Measurements from ENCODE around the gene SSUH2.
A peak's percentile ranks its signal among the peaks of the same experiment; 100 is the strongest.

Gene SSUH2

DNA sequence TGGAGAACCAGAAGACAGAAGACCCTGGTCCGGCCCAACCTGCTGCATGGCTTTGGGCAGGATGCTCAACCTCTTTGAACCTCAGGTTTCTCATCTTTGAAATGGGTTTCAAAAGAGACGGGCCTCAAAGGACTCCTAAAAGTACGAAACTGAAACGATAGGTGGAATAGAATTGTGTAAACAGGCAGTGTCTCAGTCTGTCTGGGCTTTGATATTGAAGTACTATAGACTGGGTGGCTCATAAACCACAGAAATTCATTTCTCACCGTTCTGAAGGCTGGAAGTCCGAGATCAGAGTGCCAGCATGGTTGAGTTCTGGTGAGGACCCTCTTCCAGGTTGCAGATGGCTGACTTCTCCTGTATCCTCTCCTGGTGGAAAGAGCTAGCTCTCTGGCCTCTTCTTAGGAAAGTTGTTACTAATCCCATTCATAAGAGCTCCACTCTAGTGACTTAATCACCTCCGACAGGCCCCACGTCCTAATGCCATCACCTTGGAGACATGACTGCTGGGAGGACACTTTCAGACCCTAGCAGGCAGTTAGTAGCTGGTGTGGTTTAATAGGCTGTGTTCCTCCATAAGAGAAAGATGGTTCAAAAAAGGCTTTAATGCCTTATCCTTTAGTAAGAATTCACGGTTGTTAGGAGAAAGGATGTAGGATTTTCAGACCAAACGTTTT, 35.7 kb downstream of the SSUH2 start:
- no peak for TF ChIP-seq ZFX (IDR thresholded peaks at IDR 0.05)
- TF ChIP-seq, protein P1, sequence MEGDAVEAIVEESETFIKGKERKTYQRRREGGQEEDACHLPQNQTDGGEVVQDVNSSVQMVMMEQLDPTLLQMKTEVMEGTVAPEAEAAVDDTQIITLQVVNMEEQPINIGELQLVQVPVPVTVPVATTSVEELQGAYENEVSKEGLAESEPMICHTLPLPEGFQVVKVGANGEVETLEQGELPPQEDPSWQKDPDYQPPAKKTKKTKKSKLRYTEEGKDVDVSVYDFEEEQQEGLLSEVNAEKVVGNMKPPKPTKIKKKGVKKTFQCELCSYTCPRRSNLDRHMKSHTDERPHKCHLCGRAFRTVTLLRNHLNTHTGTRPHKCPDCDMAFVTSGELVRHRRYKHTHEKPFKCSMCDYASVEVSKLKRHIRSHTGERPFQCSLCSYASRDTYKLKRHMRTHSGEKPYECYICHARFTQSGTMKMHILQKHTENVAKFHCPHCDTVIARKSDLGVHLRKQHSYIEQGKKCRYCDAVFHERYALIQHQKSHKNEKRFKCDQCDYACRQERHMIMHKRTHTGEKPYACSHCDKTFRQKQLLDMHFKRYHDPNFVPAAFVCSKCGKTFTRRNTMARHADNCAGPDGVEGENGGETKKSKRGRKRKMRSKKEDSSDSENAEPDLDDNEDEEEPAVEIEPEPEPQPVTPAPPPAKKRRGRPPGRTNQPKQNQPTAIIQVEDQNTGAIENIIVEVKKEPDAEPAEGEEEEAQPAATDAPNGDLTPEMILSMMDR (conservative IDR thresholded peaks at IDR 0.05) = no peak
- no peak overlapping the region for H3K27ac ChIP-seq

DNA sequence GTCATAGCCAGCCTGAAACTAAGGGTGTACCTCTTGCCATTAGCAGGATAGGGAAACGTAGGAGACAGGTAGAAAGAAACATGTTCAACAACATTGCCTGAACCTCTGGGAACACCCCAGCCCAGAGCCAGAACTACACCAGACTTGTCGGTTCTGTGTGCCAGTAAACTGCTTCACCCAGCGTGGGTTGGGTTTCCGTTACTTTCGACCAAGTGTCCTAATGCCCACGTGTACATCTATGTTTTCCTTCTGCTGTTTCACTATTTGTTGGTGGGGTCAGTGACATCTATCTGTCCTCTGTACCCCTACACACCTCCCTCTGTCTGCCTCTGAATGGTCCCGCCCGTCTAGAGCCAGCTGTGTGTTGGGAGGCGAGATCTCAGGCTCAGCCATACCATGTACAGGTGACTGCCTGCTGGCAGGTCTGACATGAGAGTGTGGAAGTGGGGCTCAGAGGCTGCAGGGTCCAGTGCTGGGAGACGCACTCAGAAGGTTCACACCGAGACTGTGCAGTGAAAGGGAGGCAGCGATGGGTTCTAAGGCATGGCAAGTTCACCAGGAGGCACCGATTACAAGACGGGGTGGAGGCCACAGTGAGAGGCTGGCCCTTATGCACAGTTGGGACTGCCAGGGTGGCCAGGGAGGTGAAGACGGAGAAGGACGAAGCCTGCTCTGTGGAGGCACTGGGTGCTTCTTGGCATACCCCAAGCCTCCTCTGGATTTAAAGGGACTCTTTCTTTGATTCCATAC, 36.4 kb downstream of the SSUH2 start:
- no peak overlapping the region for H3K27ac ChIP-seq
- TF ChIP-seq, protein P1 (conservative IDR thresholded peaks at IDR 0.05) = no peak
- TF ChIP-seq ZFX (IDR thresholded peaks at IDR 0.05) = no peak

DNA sequence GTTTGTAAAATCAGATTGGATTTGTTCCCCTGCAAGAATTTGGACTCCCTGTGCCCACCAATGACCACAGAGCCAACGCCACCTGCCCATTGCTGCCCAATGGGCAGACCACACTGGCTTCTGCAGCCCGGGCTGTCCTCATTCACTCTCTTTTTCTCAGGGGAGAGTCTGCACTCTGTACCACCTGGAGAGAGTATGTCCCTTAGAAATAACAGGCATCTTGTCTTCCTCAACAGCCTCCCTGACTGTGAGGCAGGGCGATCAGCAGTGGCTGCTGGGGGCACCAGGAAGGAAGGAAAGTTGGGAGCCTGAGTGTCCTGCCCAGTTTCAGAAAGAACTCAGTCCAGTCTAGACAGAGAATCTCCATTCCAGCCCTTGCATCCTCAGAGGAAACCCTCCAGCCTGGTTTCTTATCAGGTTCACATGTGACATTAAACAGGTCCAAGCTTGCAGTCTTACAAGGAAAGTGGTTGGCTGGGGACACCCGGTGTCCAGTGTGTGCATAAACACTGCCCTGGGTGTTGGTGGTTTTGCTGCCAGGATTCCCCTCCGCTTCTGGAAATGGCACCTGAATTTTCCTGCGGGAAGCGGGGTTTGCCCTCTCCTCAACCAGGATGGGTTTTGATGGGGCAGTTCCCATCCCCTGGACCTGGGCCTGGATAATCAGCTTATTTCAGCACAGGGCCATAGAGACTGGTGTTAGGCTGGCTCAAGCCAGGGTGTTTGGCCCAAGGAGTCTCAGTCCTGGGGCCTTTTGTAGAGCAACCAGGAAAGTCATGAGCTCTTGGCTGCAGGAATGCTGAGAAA, 37.2 kb downstream of the SSUH2 start:
- H3K27ac ChIP-seq = no peak overlapping the region
- TF ChIP-seq ZFX (IDR thresholded peaks at IDR 0.05) = no peak
- TF ChIP-seq, protein P1 (conservative IDR thresholded peaks at IDR 0.05) = peak; percentile 40

DNA sequence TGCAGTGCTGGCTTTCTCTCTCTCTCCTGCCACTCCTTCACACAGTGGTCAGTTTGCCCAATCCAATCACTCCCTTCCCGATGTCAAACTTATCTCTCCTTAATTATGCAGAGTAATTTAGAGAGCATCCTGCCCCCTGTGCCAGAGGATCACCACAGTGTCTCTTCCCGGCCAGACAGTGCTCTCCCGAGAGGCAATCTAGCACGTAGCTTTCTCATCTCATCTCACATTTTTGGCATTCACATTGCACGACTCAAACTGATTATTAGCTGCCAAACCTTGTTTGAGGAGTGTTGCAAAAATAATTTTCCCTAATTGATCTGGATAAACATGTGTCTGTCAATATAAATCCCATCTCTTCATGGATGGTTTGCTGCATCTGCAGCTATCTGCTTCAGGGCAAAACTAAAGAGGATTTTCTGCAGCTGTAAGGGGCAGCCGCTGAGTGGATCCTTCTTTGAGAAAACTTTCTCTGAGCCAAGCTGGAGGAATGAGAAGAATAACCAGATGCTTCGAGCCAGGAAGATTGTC, 37.8 kb downstream of the SSUH2 start:
- TF ChIP-seq, protein P1 (conservative IDR thresholded peaks at IDR 0.05) = no peak
- TF ChIP-seq ZFX (IDR thresholded peaks at IDR 0.05) = no peak
- no peak overlapping the region for H3K27ac ChIP-seq

DNA sequence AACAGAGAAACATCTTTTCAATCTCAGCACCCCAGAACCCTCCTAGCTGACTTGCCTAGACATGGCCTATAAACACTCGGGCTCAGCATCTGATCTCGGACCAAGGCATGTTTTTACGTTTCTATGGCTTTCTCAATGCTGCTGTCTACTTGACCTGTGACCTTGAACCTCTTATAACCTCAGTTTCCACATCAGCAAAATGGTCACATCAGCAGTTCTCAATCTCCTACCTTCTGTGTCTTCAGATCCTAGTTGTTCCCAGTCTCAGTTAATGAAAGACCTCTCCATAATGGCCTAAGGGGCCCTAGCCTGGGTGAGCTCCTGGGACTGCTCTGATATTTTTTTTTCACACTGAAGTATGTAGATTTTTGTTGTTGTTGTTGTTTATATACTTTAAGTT, 39.6 kb downstream of the SSUH2 start:
- H3K27ac ChIP-seq = no peak overlapping the region
- no peak for TF ChIP-seq ZFX (IDR thresholded peaks at IDR 0.05)
- TF ChIP-seq, protein P1 (conservative IDR thresholded peaks at IDR 0.05) = no peak

DNA sequence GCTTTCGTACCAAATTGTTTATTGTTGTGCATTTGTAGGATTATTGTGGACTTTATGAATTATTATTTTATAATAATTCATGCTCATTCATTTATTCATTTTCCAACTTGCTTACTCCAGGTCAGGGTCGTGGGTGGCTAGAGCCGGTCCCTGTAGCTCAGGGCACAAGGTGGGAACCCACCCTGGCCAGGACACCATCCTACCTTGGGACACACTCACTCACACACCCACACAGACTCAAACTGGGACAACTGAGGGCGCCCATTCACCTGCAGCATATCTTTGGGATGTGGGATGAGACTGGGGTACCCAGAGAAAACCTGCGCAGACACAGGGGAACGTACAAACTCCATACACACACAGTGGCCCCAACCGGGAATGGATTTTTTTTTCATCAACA, 40.6 kb downstream of the SSUH2 start:
- H3K27ac ChIP-seq = no peak overlapping the region

More for the DNA sequence above, 40.6 kb downstream of the SSUH2 start:
- no peak for TF ChIP-seq ZFX (IDR thresholded peaks at IDR 0.05)
- TF ChIP-seq, protein P1 (conservative IDR thresholded peaks at IDR 0.05) = no peak

All from C4-2B (cell line).